VCaP (cell line): ENCODE results near the gene CAMSAP1.

ENCODE experiments used
- H3K27ac ChIP-seq: fragments of 450-650 bp; 2 replicates; pipeline ENCODE4 v1.5.1; 2017
- CTCF ChIP-seq: fragments of 450-650 bp; conservative IDR thresholded peaks from 2 replicates; pipeline ENCODE4 v1.5.1; 2017; ENCODE audit warnings: mild to moderate bottlenecking, moderate library complexity

CAMSAP1 gene

DNA sequence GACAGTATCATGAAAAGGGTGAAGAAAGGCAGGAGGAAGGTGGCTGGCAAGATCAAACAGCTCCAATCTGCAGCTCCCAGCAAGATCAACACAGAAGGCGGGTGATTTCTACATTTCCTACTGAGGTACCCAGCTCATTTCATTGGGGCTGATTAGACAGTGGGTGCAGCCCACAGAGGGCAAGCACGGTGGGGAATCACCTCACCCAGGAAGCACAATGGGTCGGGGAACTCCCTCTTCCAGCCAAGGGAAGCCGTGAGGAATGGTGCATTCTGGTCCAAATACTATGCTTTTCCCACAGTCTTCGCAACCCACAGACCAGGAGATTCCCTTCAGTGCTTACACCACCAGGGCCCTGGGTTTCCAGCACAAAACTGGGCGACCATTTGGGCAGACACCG lies 66.8 kb downstream of the CAMSAP1 start:
- H3K27ac ChIP-seq = no peak overlapping the region
- no peak for TF ChIP-seq CTCF

DNA sequence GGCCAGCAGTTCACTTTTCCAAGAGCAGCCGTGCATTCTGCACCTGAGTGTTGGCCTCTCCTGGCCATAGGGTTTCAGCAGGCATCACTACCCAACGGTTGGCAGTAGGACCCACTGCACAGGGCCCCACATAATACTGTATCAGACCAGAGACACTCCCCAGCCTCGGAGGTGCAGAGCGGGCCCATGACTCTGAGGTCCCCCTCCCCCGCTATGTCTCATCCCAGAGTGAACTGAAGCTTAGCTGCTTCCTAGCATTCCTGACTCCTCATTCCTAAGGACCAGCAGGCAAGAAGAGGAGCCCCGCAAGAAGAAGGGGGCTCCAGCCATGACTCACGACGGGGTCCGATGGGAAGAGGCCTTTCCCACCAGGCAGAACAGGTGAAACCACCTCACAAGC lies 67.2 kb downstream of the CAMSAP1 start:
- no peak for TF ChIP-seq CTCF
- H3K27ac ChIP-seq = no peak overlapping the region

GRCh38 chr9:135839516-135839915 lies 67.8 kb downstream of the CAMSAP1 start:
- no peak overlapping the region for H3K27ac ChIP-seq
- no peak for TF ChIP-seq CTCF

GRCh38 chr9:135835131-135835530 lies 72.2 kb downstream of the CAMSAP1 start:
- no peak overlapping the region for H3K27ac ChIP-seq
- no peak for TF ChIP-seq CTCF

DNA sequence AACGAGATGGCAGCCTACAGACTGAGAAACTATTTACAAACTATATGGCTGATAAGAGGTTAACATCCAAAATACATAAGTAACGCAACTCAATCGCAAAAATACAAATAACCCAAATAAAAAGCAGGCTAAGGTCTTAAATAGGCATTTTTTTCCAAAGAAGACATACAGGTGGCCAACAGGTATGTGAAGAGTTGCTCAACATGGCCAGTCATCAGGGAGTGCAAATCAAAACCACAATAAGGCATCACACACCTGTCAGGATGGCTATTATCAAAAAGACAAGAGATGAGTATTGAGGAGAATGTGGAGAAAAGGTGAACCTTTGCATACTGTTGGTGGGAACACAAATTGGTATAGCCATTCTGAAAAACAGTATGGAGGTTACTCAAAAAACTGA lies 73.5 kb downstream of the CAMSAP1 start:
- TF ChIP-seq CTCF = no peak
- H3K27ac ChIP-seq = no peak overlapping the region

DNA sequence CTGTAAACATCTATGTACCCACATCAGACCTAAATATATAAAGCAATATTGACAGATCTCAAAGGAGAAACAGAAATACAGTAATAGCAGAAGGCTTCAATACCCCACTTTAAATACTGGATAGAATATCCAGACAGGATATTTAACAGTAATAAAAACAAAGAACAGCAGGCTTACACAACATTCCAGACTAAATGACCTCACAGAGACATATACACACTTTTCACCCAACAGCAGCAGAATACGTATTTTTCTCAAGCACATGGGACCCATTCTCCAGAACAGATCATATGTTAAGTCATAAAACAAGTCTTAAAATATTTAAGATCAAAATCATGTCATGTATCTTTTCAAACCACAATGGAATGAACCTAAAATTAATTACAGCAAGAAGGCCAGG lies 76.8 kb downstream of the CAMSAP1 start:
- H3K27ac ChIP-seq = no peak overlapping the region
- TF ChIP-seq CTCF = no peak

- peak overlapping the region; percentile 75 for H3K27ac ChIP-seq
- no peak for TF ChIP-seq CTCF
Observed at GRCh38 chr9:135828656-135829055, 78.7 kb downstream of the CAMSAP1 start.
